ENCODE data around the gene ABR.
"Not testable (repeated sequence)": the region's sequence is repeated elsewhere in the genome, so short reads cannot be mapped to it uniquely, and the experiment has no call there.

ABR gene

DNA sequence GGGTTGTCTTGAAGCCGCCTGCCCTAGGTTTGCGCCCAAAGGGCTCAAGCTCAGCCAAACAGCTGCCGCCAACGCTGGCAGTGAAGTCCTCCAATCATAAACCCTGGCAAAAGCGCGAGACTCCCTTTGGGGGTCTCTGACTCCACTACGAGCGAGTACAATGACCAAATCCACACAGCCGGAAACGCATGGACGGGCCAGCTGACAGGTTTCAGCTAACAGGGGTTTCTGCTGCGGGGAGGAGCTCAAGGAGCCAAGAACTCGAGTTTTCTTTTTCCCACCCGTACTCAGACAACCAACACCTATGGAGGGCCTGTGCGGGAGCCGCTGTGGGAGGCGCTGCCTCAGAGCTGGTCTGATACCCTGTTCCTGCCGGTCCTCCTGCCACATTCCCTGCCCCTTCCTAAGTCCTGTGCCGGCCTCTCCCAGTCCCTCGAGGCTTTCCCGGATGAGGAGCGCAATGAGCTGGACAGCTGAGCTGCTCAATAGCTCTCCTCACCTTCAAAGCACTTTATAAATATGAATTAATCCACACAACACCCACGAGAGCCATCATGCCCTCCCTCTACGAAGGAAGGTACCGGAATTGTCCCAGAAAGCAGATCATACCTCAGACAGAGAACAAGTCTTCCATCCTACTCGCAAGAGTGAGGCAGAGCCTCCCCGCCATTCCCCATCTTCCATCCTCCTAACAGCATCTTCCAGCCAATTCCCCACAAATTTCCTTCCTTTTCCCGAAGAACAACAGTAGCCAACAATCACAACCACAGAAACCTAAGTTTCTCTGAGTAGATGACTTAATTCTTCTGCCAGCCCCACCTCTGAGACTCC is 6.1 kb downstream of the ABR start:
- no peak for DNase-seq (ENCODE audit: low spot score)

DNA sequence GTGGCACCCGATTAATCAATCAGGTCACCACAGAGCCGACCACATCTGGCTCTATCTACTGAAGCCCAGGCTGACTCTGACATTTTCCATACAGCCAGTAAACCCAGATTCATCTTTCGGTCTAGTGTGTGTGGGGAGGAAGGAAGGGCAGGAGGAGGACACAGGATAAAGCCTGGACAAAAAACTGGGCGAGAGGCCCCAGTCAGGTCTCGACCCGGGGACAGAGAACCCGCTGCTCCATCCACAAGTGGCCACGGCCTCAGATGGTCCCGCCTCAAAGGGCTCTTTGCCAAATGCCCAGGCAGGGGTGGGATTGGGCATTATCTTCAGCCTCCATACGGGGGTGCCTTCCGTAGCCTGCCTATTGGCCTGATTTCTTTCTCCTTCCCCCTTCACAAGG is 7.8 kb downstream of the ABR start:
- DNase-seq (ENCODE audit: low spot score), result no peak

DNA sequence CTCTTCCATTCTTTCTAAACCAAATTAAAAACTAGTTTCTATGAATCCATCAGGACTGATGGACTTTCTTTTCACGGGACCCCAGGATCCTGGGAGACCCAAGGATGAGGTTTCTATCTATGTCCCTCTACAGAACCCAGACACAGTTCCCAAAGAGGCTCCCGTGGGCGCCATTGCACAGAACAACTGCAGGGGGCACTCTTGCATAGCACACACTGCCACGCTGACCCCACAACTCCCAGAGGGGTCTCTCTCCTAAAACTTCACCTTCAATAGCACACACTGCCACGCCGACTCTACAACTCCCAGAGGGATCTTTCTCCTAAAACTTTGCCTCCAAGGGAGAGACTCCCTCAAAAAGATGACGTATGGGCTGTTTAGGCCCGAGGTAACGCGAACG is 9.0 kb downstream of the ABR start:
- no peak for DNase-seq (ENCODE audit: low spot score)

DNA sequence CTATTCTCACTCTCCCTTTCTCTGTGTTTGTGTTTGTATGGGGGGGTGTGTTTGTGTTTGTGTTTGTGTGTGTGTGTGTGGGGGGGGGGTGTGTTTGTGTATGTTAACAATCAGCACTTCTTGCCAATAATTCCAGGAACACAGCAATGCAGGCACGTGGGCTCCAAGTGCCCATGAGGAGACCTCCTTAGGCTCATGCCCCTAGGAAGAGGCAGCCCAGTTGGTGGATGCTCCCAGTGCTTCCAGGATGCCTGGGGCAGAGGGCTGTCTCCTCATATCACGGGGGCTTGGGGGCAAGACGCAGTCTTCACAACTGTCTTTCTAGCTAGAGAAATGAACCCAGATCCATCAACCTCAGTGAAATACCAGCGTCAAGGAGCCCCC is 9.9 kb downstream of the ABR start:
- DNase-seq (ENCODE audit: low spot score), result no peak

DNA sequence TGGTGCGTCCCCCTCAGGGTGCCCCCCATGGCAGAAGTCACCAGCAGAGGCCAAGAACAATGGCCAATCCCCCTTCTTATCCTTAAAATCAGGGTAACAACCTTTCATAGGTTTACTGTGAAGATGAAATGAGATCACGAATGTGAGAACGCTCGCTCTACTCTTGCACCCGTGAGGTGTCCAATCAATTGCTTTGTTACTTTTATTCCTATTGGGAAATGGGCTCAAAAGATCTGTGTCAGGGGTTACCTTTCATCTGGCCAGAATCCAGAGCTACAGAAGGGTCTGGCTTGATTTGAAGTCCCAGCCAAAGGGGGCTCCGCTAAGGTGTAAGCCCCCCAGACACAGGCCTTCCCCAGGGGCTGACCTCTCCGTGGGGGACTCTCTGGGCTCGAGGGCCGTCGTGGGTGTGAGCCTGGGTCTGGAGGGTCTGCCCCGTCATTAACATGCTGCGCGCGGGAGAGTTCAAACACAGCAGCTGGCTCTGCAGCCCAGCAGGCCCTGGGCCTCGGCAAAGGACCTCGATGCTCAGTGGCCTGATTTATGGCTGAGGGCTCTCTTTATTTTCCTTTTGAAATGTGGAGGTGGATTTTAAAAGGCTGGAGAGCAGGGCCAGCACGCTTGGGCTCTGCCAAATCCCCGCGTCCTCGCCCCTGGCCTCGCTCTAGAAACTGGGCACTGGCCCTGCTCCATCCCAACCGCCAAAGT is 10.4 kb downstream of the ABR start:
- no peak for DNase-seq (ENCODE audit: low spot score)

DNA sequence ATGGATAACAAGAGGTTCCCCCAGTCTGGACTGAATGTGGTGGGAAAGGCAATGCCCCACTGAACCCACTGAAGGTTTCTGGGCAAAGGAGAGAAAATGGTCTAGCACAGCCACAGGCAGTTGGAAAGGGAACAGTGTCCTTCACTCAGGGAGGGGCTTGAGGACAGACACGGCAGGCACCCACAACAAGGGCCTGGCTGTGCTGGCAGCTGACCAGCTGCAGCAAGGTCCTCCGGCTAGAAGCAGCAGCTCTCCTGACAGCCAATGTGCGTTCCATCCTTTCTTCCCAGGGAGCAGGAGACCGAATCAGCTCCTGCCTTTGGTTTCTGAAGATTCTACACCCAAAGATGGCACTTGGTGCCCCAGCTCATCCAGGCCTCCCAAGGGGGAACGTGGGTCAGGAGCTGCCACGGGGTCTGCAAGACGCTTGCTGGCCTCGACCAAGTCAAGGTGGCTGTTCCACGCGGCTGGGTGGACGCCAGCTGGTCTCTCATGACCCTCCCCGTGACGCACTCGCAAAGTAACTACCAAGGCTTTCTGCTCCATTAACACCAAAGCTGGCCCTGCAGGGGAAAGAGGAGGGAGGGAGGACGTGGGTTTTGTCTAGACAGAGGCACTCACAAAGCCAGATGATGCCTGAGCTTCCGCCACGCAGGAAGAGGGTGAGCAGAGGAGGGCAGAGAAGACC is 11.1 kb downstream of the ABR start:
- DNase-seq (ENCODE audit: low spot score), result no peak

DNA sequence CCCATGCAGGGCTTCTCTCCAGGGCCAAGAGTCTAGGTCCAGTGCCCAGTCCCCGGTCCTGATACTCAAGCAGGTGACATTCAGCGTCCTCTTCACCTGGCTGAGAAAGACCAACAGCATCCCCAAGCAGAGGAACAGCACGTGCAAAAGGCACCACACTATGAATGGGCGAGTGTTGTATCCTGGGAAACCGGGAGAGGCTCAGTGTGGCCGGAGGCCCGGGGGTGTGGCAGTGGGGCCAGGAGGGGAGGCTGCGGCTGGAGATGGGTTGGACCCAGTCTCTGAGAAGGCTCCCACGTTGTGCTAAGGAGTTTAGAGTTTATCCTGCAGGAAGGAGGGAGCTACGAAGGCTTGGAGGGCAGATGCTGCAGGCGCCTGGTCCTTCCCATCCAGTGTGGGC is 13.5 kb downstream of the ABR start:
- no peak for DNase-seq (ENCODE audit: low spot score)

DNA sequence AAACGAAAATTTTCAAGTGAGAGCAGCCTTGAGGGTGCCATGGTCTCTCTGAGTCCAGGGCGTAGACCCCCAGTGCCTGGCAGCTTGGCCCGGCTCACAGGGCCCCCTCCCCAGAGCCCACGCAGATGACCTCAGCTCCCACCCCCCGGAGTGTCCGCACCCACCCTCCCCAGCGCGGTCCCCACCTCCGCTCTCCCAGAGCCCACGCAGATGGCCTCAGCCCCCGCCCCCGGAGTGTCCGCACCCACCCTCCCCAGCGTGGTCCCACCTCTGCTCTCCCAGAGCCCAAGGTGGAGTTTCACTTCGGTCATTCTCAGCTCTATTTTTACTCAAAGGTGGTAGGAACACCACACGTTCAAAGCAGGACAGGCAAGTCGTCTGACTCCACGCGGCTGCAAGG is 13.9 kb downstream of the ABR start:
- DNase-seq (ENCODE audit: low spot score), result no peak

DNA sequence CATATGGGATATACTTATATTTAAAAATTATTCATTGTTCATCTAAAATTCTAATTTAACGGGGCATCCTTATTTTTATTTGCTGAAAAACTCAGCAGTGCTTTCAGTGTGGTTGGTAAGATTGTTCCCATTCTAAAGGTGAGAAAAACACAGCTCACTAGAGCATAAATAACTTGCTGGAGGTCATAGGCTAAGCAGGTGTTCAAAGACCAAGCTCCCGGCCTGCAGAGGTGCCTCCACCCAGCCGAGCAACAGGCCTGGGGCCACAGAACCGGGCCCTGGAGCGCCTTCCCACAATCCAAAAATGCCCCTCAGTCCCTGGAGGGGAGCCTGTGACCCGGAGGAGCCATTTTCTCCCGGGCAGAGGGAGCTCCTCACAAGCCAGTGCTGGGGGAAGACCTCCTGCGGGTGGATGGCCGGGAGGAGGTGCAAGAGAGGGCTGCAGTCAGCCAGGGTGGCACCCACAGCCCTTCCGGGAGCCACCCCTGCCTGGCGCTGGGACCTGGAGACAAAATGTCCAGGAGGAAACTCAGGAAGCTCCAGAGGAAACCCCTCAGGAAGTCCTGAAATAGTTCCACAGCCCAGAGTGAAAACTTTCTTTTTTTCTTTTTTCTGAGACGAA is 14.7 kb downstream of the ABR start:
- DNase-seq (ENCODE audit: low spot score), result no peak

DNA sequence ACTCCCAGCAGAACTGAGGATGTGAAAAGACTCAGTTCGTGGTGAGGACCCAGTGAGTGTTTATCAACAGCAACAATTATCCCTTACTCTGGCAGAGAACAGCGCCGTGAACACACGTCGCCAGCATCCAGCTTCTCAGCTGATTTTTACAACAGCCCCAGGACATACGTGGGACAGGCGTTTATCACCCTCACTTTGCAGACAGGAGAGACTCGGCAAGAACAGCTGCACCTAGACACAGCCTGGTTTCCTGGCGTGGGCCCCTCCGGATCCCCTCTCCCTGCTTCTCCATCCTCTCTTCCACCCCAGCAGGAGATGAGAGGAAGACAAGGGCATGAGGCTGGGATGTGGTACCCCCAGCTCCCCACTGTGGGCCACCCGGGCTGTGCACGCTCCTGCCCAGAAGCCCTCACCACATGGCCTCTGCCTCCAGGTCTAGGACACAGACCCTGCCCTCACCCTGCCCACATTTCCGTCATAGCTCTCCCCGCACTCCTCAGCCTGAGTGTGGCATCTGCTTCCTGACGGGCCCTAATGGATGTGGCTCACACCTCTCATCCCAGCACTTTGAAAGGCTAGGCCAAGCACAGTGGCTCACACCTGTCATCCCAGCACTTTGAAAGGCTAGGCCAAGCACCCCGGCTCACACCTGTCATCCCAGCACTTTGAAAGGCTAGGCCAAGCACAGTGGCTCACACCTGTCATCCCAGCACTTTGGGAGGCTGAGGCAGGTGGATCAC is 17.5 kb downstream of the ABR start:
- DNase-seq (ENCODE audit: low spot score), result no peak

DNA sequence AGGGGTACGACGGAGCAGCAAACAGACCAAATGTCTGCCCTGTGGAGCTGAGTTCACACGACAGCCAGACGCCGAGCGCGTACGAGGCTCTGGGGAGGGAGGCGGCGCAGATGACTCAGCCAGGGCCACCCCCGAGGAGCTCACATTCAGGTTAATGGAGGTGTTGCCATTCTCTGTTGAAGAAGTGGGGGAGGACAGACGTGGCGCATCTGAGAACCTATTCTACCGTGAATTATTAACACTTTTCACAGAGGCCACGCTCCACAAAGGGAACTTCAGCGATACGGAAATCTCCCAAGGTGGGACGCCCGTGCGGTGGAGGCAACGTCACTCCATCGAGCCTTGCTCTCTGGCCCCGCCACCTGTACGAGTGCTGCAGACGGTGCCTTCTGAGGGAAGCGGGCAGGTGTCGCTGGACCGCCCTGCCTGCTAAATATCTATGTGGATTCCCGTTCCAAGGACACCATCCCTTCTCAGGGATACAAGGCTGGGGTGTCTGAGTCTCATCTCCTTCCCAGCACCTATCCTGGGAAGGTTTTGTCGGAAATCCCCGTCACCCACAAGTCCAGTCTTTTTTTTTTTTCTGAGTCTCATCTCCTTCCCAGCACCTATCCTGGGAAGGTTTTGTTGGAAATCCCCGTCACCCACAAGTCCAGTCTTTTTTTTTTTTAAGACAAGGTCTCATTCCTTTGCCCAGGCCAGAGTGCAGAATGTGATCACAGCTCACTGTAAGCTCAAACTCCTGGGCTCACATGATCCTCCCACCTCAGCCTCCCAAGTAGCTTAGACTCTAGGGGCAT is 19.0 kb downstream of the ABR start:
- no peak for DNase-seq (ENCODE audit: low spot score)

DNA sequence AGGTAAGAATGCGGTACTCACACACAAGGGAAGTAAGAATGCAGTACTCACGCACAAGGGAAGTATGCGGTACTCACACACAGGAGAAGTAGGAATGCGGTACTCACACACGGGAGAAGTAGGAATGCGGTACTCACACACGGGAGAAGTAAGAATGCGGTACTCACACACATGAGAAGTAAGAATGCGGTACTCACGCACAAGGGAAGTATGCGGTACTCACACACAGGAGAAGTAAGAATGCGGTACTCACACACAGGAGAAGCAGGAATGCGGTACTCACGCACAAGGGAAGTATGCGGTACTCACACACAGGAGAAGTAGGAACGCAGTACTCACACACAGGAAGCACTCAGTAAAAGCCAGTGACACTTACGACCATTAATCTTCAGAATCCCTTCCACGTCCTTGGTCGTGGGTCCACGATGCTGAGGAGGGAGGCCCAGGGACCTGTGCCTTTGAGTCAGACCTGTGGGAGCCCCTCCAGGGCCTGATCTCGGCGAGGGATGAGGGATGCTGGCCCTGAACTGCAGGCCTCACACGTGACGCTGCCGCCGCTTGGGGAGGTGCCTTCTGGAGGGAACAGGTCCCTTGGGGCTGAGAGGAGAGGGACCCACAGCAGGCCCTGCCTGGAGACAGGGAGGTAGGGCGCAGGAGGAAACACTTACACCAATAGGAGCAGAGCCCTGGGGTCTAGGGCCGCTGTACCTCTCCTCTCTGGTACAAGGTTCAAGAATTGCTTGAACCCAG is 20.2 kb downstream of the ABR start:
- DNase-seq (ENCODE audit: low spot score), result no peak

DNA sequence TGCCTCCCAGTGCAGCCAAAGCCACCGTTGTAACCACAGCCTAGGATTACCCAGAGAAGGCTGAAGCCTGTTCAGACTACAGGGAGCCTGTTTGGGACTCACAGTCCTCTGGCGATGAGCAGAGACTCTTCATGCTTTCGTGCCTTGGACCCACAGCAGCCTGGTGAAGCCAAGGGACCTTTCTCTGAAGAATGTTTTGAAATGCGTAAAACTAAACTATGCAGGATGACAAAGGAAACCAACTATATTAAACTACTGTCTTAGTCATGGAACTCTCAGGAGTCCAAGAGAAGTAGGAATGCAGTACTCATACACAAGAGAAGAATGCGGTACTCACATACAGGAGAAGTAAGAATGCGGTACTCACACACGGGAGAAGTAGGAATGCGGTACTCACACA is 20.9 kb downstream of the ABR start:
- peak; percentile 41 for DNase-seq (ENCODE audit: low spot score)

DNA sequence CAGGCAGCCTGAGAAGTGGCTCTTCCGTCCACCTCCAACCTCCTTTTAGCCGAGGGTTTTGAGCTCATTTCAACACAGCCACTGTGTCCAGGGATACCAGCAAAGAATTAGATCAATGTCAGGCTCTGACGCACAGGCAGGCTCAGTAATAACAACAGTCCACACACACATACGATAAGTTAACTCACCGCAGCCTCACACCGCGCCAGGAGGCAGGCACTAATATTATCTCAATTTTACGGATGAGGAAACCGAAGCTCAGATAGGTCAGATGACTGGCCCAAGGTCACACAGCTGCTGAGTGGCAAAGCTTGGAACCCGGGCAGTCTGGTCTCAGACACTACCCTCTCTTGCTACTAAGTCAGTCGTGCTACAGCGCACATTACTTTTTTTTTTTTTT is 22.9 kb downstream of the ABR start:
- no peak for DNase-seq (ENCODE audit: low spot score)

DNA sequence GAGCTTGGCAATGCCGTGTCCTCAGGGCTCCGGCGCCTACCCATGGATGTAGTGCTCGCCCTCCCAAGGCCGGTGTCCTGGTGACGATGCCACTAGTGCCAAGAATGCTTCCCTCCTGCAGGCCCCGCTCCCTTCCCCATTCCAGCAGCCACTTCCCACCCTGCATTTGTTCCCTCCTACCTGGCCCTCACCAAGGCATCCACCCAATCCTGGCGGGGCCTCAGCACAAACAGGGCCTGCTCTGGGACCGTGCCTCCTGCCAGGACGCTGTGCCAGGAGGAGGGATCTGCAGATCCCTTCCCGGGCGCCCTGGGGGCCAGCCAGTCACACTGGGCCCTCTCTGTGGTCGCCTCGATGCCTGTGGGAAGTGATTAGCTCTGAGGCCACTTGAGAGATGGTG is 25.1 kb downstream of the ABR start:
- no peak for DNase-seq (ENCODE audit: low spot score)

DNA sequence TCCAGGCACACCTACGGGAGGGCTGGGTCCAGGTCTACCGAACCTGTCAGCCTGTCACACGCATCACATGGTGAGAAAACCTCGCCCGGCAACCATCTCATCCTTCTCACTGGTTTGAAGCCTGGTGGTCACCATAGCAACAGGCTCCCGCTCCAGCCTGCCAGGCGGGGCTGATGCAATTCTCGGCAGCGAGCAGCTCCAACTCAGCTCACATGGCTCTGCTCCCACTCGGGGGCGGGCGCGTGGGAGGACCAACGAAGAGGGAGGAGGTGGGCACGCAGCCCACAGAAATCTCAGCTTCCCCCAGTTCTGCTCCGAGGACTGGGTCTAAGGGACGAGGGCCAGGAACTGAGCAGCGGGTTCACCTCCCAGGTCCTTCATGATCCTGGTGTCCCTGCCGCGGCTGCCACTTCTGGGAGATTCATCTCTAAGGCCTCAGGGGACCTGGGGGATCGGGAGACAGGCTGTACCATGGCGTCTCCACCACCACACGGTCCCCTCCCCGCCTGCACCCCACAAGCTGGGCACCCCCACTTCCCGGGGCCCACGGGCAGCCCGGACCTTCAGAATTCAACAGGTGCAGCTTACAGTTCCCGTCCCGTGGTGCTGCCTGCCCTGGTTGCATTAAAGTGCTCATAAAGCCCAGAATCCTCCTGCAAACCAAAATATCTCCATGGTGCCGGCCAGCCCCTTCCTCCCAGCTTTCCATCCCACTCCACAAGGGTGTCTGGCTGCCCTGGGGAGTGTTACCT is 25.8 kb downstream of the ABR start:
- DNase-seq (ENCODE audit: low spot score), result peak; percentile 88

DNA sequence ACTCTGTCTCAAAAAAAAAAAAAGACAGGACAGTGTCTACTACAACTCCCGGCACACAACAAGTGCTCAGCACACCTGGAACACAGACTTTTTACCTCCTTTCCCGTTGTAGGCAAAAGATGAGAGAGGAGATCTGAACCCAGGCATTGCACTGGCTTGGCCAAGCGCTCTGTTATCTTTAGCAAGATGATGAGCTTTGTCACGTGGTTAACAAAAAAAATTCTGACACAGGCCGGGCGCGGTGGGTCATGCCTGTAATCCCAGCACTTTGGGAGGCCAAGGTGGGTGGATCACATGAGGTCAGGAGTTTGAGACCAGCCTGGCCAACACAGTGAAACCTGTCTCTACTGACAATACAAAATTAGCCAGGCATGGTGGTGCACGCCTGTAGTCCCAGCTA is 27.2 kb downstream of the ABR start:
- DNase-seq (ENCODE audit: low spot score), result not testable (repeated sequence)

DNA sequence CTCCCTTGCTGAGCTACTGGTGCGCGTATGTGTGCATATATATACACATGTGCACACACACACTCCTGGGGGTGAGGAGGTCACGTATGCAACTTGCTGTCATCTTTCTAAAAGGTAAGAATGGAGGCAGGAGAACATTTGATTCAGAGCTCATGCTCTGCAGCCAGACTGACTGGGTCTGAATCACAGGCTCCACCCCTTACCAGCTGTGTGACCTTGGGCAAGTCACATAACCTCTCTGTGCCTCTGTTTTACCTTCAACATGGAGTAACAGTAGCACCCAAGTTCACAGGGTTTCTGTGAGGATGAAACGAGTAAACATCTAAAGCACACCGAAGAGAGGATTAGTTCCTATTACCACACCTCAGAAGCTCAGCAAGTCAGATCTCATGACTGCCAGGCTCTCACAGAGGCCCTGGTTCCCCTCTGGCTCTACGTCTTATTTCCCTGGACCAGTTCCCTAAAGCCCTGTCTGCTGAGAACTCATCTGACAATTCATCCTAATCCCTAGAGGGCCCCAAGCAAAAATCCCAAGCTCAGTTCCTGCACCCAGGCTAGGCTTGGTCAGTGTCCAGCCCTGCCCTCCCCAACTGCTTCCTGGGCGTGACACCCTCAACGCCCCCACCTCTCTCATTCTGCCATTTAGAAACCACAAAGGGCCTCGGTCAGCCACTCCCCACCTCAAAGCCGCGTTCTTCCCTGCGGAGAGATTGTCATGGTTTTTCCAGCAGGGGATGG is 28.7 kb downstream of the ABR start:
- DNase-seq (ENCODE audit: low spot score), result no peak

DNA sequence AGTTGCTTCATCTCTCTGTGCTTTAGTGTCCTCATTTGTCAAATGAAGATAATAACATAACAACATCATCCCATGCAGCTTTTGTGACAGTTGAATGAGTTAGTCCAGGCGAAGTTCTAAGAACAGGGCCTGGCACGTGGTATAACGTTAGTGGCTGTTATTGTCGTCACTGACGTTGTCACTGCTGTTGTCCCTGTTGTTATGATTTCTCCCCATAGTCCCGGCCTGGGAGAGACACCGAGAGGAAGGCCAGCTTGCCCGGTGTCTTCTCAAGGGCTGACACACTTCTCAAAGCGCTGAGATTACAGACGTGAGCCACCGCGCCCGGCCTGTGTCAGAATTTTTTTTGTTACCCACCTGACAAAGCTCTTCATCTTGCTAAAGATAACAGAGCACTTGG is 29.9 kb downstream of the ABR start:
- no peak for DNase-seq (ENCODE audit: low spot score)

All from AG08395 (cell line).